Immature natural killer cell (primary cell): Measurements from ENCODE around the gene MT1HL1. TPM values are rescaled to one million over a fixed set of nuclear protein-coding genes. Genes with fewer than 3 reads are reported as not detected.
"Not testable (repeated sequence)": the region's sequence is repeated elsewhere in the genome, so short reads cannot be mapped to it uniquely, and the experiment has no call there.

Experiments used
- DNase-seq, 3 donors: peaks; one replicate each; pipeline ENCODE4 v3.0.0; 2022; ENCODE audit warnings: mixed read lengths in 1 of 3
- H3K27ac Mint-ChIP-seq, 6 donors: one replicate each; pipeline ENCODE4 v1.8.0; 2020; ENCODE audit warnings: mixed read lengths in 6 of 6, mild to moderate bottlenecking in 5 of 6, inconsistent platforms in 4 of 6, moderate library complexity in 3 of 6
- H3K27me3 Mint-ChIP-seq, 3 donors: one replicate each; pipeline ENCODE4 v1.8.0; 2020 to 2021; ENCODE audit warnings: low read depth in 3 of 3, mild to moderate bottlenecking in 3 of 3, mixed read lengths in 3 of 3, moderate library complexity in 3 of 3, inconsistent platforms in 1 of 3
- H3K36me3 Mint-ChIP-seq, 3 donors: one replicate each; pipeline ENCODE4 v1.8.0; 2020; ENCODE audit warnings: mixed read lengths in 3 of 3, inconsistent platforms in 2 of 3, mild to moderate bottlenecking in 2 of 3
- H3K4me1 Mint-ChIP-seq, 2 donors: one replicate each; pipeline ENCODE4 v1.8.0; 2020; ENCODE audit warnings: inconsistent platforms in 2 of 2, mild to moderate bottlenecking in 2 of 2, mixed read lengths in 2 of 2, moderate library complexity in 1 of 2
- H3K4me3 Mint-ChIP-seq, 5 donors: one replicate each; pipeline ENCODE4 v1.8.0; 2020; ENCODE audit warnings: mild to moderate bottlenecking in 5 of 5, mixed read lengths in 5 of 5, inconsistent platforms in 3 of 5, moderate library complexity in 3 of 5
- H3K9me3 Mint-ChIP-seq, 6 donors: one replicate each; pipeline ENCODE4 v1.8.0; 2020; ENCODE audit warnings: mild to moderate bottlenecking in 6 of 6, mixed read lengths in 6 of 6, inconsistent platforms in 4 of 6, moderate library complexity in 3 of 6
- polyA plus RNA-seq, 3 donors: library from polyadenylated mRNA; unstranded; fragments of 300-500 nt; fragmentation: Illumina TruSeq; gene quantifications; one replicate each; pipeline ENCODE4 v1.2.3, GENCODE V29; 2021

The MT1HL1 gene
- polyA plus RNA-seq, 3 donors from 2014 or later: not detected

DNA sequence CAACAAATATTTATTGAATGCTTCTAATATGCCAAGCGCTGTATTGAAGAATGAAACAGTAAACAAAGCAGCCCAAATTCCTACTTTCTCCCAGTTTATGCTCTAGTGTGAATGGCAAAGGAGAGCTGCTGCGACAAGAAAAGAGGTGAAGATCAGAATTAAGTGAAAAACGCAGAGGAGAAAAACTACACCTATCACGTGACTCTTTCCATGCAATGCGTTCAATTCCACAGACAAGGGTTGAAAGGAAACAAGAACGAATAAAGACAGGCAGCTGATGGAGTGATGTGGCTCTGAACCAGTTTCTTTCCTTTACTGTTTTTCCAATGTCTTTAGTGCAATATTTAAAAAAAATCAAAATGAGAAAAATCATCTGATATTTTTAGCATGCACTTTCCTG, 23.6 kb downstream of the MT1HL1 start:
- no peak for DNase-seq
- Mint-ChIP-seq H3K27ac (no peak overlapping the region), H3K27me3 (peaks cover 0 to 5% (median 2%) of the 10 kb centered on the region in 3 donors), H3K36me3 (no peaks in the 10 kb centered on the region), H3K4me3 (no peak overlapping the region), H3K4me1 (no peaks in the 10 kb centered on the region), H3K9me3 (peaks cover 0 to 4% (median 0%) of the 10 kb centered on the region in 6 donors)

DNA sequence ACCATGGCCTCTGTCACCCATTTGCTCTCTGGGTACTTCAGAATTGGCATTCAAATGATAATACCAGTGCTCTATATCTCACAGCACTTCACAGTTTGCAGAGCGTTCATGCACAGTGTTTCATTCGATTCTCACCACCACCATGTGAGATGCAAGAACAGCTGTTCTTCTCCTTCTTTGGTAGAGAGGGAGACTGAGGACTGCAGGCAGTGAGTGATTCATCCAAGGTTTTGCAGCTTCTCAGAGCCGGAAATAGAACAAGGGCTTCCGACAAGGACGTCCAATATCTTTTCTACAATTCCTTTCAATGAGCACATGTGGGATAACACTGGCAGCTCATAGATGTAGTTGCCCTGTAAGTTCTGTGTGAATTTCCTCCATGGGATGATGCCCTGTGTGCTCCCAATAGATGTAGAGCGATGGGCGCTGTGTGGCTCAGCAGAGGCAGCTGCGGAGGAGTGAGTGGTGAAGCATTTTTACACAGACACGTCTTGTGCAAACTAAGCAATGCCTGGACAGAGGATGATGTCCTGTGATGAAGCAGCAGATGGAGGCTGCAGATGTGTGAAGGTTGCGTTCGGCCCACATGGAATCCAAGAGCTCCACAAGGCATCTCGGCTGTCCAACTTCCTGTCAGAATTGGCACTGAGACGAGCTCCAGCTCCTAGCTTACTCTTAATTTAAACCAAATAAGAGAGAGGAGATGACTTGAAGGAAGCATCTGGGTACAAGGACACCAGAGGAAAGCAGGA, 24.9 kb downstream of the MT1HL1 start:
- H3K27me3 Mint-ChIP-seq: peaks cover 0 to 7% (median 2%) of the 10 kb centered on the region in 3 donors
- no peak overlapping the region for H3K27ac Mint-ChIP-seq
- no peaks in the 10 kb centered on the region for H3K4me1 Mint-ChIP-seq
- no peak overlapping the region for H3K4me3 Mint-ChIP-seq
- no peak for DNase-seq
- H3K9me3 Mint-ChIP-seq: peaks cover 0 to 9% (median 0%) of the 10 kb centered on the region in 6 donors
- no peaks in the 10 kb centered on the region for H3K36me3 Mint-ChIP-seq

DNA sequence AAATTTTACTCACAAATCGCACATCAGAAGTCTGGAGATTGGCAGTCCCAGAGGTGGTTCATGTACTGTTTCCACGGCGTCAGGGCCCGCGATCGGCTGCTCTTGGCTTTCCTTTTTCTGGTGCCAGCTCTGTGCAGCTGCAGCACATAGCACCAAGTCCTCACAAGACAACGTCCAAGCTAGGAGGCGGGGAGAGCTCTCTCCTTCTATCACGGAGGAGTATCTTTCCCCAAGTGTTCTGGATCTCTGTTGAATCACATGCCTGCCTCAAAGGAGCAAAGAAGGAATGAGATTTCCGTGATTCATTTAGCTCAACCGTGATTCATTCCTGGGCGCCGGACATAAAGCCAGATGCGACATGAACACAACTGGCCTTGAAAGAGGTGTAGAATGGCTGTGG, 25.5 kb downstream of the MT1HL1 start:
- no peak for DNase-seq
- H3K27me3 Mint-ChIP-seq: peaks cover 0 to 8% (median 4%) of the 10 kb centered on the region in 3 donors
- no peak overlapping the region for H3K27ac Mint-ChIP-seq
- no peaks in the 10 kb centered on the region for H3K4me1 Mint-ChIP-seq
- no peak overlapping the region for H3K4me3 Mint-ChIP-seq
- no peaks in the 10 kb centered on the region for H3K36me3 Mint-ChIP-seq
- H3K9me3 Mint-ChIP-seq: peaks cover 0 to 12% (median 0%) of the 10 kb centered on the region in 6 donors

DNA sequence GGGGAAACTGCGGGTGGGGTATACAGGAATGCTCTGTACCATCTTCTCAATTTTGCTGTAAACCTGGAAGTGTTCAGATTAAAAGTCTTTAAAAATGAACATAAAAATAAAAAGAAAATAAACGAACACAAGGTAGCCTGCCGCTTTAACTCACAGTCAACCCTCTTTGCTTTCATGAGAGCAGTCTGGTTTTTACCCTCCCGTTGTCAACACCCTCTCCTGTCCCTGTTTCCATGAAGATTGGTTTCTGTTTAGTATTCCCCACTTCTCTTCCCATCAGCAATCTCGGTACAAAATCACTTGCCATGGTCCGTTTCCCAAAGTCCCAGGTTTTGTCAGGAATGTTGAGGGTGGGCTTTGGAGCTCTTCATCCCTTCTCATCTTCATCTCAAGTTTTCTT, 28.8 kb downstream of the MT1HL1 start:
- DNase-seq: no peak
- H3K9me3 Mint-ChIP-seq: peaks cover 0 to 18% (median 0%) of the 10 kb centered on the region in 6 donors
- no peak overlapping the region for H3K27ac Mint-ChIP-seq
- no peaks in the 10 kb centered on the region for H3K36me3 Mint-ChIP-seq
- H3K4me1 Mint-ChIP-seq: no peaks in the 10 kb centered on the region
- H3K27me3 Mint-ChIP-seq: peaks cover 0 to 8% (median 6%) of the 10 kb centered on the region in 3 donors
- H3K4me3 Mint-ChIP-seq: no peak overlapping the region

DNA sequence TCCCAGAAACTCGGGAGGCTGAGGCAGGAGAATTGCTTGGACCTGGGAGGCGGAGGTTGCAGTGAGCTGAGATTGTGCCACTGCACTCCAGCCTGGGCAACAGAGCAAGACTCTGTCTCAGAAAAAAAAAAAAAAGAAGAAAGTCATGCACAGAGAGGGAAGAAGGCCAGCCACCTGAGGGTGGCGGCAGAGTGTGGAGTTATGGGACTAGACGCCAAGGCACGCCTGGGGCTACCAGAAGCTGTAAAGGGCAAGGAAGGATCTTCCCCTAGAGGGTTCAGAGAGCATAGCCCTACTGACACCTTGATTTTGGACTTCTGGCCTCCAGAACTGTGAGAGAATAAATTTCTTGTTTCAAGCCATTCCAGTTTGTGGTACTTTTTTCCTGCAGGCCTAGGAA, 30.2 kb downstream of the MT1HL1 start:
- not testable (repeated sequence) for H3K36me3 Mint-ChIP-seq, H3K4me1 Mint-ChIP-seq, H3K27ac Mint-ChIP-seq, H3K27me3 Mint-ChIP-seq, DNase-seq, H3K4me3 Mint-ChIP-seq
- peaks cover 0 to 18% (median 0%) of the 10 kb centered on the region in 6 donors for H3K9me3 Mint-ChIP-seq

DNA sequence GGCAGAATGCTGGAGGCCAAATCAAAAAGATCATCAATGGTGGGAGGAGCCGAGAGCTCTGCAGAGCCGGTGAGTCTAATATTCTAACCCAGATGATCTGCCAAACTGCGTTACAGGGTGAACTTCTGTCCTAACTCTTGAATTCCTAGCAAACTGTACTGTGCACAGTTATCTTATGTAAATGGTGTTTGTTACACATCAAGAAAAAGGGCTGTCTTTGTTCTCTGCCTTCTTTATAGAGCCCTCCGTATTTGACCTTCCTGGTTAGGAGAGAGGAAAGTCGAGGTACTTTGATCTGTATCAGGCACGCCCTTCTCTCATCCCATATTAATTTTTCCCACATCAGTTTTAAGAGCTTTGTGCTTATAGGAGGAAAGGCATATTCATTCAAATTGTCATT, 37.6 kb downstream of the MT1HL1 start:
- H3K27ac Mint-ChIP-seq: no peak overlapping the region
- H3K27me3 Mint-ChIP-seq: peaks cover 0 to 6% (median 0%) of the 10 kb centered on the region in 3 donors
- H3K36me3 Mint-ChIP-seq: no peaks in the 10 kb centered on the region

DNA sequence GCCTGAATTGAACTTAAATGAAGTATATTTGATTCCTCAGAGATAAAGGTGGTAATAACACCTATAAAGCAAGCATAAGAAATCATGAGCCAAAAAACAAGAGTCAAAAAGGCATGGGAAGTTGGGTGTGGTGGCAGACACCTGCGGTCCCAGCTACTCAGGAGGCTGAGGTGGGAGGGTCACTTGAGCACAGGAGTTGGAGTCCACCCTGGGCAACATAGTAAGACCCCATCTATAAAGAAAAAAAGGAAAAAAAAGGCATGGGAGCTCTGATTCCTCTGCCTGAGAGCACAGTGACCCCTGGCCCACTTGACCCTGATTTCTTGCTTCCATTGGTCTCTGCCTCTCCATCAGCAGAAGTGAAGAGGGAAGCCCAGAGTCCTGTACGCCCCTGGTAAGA, 40.3 kb downstream of the MT1HL1 start:
- DNase-seq: no peak
- Mint-ChIP-seq H3K27ac (no peak overlapping the region), H3K36me3 (no peaks in the 10 kb centered on the region), H3K9me3 (peaks cover 0 to 3% (median 0%) of the 10 kb centered on the region in 6 donors), H3K4me3 (no peak overlapping the region), H3K27me3 (peaks cover 0 to 11% (median 3%) of the 10 kb centered on the region in 3 donors), H3K4me1 (no peaks in the 10 kb centered on the region)

More for the DNA sequence above, 37.6 kb downstream of the MT1HL1 start:
- H3K4me3 Mint-ChIP-seq: no peak overlapping the region
- no peak for DNase-seq
- no peaks in the 10 kb centered on the region for H3K4me1 Mint-ChIP-seq
- H3K9me3 Mint-ChIP-seq: peaks cover 0 to 6% (median 0%) of the 10 kb centered on the region in 6 donors

DNA sequence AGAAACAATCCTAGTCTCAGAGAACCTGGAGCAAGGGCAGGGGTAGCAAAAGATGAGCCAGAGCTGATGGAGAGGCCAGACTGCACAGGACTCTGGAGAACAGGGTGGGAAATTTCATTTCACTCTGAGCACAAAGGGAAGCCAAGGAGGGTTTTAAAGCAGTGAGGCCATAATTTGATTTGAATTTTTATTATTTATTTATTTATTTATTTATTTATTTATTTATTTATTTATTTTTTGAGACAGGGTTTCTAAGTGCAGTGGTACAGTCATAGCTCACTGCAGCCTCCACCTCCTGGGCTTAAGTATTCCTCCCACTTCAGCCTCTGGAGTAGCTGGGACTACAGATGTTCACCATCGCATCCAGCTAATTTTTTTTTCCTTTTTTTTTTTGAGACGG, 45.1 kb downstream of the MT1HL1 start:
- no peaks in the 10 kb centered on the region for H3K36me3 Mint-ChIP-seq
- H3K9me3 Mint-ChIP-seq: peaks cover 0 to 7% (median 0%) of the 10 kb centered on the region in 6 donors
- peaks cover 0 to 10% (median 5%) of the 10 kb centered on the region in 3 donors for H3K27me3 Mint-ChIP-seq
- DNase-seq: no peak
- H3K27ac Mint-ChIP-seq: no peak overlapping the region
- no peaks in the 10 kb centered on the region for H3K4me1 Mint-ChIP-seq
- H3K4me3 Mint-ChIP-seq: no peak overlapping the region

DNA sequence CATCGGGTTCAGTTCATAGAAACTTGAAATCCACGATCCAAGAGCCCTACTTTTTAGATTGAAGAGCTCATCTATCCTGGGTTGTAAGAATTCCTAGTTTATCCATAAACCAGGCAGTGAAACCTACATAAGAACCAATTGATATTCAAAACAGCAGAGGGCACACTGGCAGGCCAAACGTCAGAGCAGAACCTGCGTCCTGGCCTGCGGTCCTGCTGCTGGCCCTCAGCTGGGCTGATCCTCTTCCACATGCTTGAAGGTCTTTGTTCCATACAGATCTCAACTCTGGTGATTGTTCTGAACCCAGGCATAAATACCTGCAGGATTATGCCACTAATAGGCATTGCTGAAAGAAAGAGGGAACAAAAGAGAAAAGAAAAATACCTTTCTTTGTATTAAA, 47.0 kb downstream of the MT1HL1 start:
- Mint-ChIP-seq H3K36me3 (no peaks in the 10 kb centered on the region), H3K27ac (no peak overlapping the region), H3K27me3 (peaks cover 0 to 12% (median 5%) of the 10 kb centered on the region in 3 donors), H3K4me1 (no peaks in the 10 kb centered on the region), H3K4me3 (no peak overlapping the region), H3K9me3 (peaks cover 0 to 7% (median 0%) of the 10 kb centered on the region in 6 donors)
- DNase-seq: no peak

Other genes starting within 250 kb of the MT1HL1 start
- 10 to 100 TPM in 1 of 3 donors, 1 to 10 TPM in 2; 5.0 to 15.3 (median 6.5) TPM for gene MTR, start 209.1 kb downstream of the MT1HL1 start, polyA plus RNA-seq
- under 1 TPM in 2 of 3 donors, not detected in 1; 0.12 to 0.18 TPM for gene RYR2, start 37.7 kb upstream of the MT1HL1 start, polyA plus RNA-seq